ENCODE results near the gene ZNF184.

Gene ZNF184

GRCh38 chr6:27472617-27473400 is at the start of gene ZNF184:
TSS of gene ZNF184 (minus strand) at chr6:27473105. CDS start at chr6:27472294, 811 bp downstream.
- Mint-ChIP-seq H3K9me3 (no peaks in the 10 kb centered on the region), H3K36me3 (ENCODE audit: low read depth) (peaks cover 40% of the 10 kb centered on the region), H3K4me1 (ENCODE audit: low read depth) (peaks cover 43% of the 10 kb centered on the region), H3K27ac (peak within 1 kb of the TSS; percentile 95), H3K27me3 (no peaks in the 10 kb centered on the region), H3K4me3 (peak within 1 kb of the TSS; percentile 89)

GRCh38 chr6:27518881-27519795 is 46.2 kb upstream of the ZNF184 start:
- peaks cover 29% of the 10 kb centered on the region for H3K4me1 Mint-ChIP-seq (ENCODE audit: low read depth)
- peak overlapping the region; percentile 89 for H3K27ac Mint-ChIP-seq
- H3K27me3 Mint-ChIP-seq = peaks cover 34% of the 10 kb centered on the region
- no peaks in the 10 kb centered on the region for H3K36me3 Mint-ChIP-seq (ENCODE audit: low read depth)
- H3K4me3 Mint-ChIP-seq = peak overlapping the region; percentile 87
- H3K9me3 Mint-ChIP-seq = no peaks in the 10 kb centered on the region

DNA sequence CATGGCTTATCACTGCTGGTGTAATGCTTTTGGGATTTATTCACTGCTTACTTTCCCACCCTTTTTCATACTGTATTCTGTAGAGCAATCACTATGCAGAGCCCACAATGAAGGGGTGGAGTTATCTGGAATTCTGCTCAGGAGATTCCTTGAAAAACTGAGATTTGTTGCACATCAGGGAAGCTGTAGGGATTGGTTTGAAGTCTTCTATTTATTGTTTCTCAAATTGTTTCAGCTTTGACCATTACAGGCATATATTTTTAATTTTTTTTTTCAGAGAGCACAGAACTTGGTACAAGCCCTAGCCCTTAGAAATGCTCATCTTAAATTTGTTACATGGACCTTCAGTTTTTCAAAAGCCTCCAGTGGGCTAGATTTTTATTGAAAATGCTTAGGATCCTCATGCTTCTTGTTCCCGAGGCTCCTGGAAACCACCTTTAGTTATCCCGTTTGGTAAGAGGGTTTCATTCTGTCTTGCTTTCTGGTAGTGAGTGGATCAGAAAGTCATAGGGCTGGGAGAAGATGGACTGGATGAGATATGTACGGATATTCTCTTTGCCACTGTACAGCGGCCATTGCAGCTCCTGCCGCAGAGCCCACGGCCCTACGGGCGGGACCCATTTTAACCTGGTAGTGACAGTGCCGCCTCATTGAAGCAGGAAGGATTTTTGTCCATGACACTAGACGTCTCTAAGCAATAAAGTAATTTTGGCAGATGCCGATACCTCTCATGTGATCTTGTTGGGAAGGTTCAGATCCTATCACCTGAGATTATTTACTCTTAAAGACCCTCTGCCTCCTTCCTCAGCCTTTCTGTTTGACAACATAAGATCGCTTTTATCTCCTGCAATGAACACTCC is 45.3 kb upstream of the ZNF184 start:
- H3K36me3 Mint-ChIP-seq (ENCODE audit: low read depth) = no peaks in the 10 kb centered on the region
- peaks cover 22% of the 10 kb centered on the region for H3K4me1 Mint-ChIP-seq (ENCODE audit: low read depth)
- peak overlapping the region; percentile 89 for H3K27ac Mint-ChIP-seq
- H3K4me3 Mint-ChIP-seq = peak overlapping the region; percentile 87
- no peaks in the 10 kb centered on the region for H3K9me3 Mint-ChIP-seq
- H3K27me3 Mint-ChIP-seq = peaks cover 34% of the 10 kb centered on the region

GRCh38 chr6:27517238-27517637 is 44.3 kb upstream of the ZNF184 start:
- Mint-ChIP-seq H3K36me3 (ENCODE audit: low read depth) (no peaks in the 10 kb centered on the region), H3K4me3 (no peak overlapping the region), H3K9me3 (no peaks in the 10 kb centered on the region), H3K4me1 (ENCODE audit: low read depth) (peaks cover 22% of the 10 kb centered on the region), H3K27ac (no peak overlapping the region), H3K27me3 (peaks cover 43% of the 10 kb centered on the region)

GRCh38 chr6:27514906-27515495 is 42.1 kb upstream of the ZNF184 start:
- Mint-ChIP-seq H3K4me3 (no peak overlapping the region), H3K27ac (no peak overlapping the region), H3K36me3 (ENCODE audit: low read depth) (no peaks in the 10 kb centered on the region), H3K27me3 (peaks cover 63% of the 10 kb centered on the region), H3K4me1 (ENCODE audit: low read depth) (peaks cover 22% of the 10 kb centered on the region), H3K9me3 (no peaks in the 10 kb centered on the region)

GRCh38 chr6:27512525-27512924 is 39.6 kb upstream of the ZNF184 start:
- no peak overlapping the region for H3K27ac Mint-ChIP-seq
- no peak overlapping the region for H3K4me3 Mint-ChIP-seq
- no peaks in the 10 kb centered on the region for H3K9me3 Mint-ChIP-seq
- H3K4me1 Mint-ChIP-seq (ENCODE audit: low read depth) = peaks cover 3% of the 10 kb centered on the region
- peaks cover 76% of the 10 kb centered on the region for H3K27me3 Mint-ChIP-seq
- H3K36me3 Mint-ChIP-seq (ENCODE audit: low read depth) = no peaks in the 10 kb centered on the region

GRCh38 chr6:27507041-27507956 is 34.4 kb upstream of the ZNF184 start:
- H3K27ac Mint-ChIP-seq = no peak overlapping the region
- H3K4me3 Mint-ChIP-seq = no peak overlapping the region
- no peaks in the 10 kb centered on the region for H3K9me3 Mint-ChIP-seq
- H3K4me1 Mint-ChIP-seq (ENCODE audit: low read depth) = peaks cover 18% of the 10 kb centered on the region
- peaks cover 41% of the 10 kb centered on the region for H3K27me3 Mint-ChIP-seq
- H3K36me3 Mint-ChIP-seq (ENCODE audit: low read depth) = no peaks in the 10 kb centered on the region

DNA sequence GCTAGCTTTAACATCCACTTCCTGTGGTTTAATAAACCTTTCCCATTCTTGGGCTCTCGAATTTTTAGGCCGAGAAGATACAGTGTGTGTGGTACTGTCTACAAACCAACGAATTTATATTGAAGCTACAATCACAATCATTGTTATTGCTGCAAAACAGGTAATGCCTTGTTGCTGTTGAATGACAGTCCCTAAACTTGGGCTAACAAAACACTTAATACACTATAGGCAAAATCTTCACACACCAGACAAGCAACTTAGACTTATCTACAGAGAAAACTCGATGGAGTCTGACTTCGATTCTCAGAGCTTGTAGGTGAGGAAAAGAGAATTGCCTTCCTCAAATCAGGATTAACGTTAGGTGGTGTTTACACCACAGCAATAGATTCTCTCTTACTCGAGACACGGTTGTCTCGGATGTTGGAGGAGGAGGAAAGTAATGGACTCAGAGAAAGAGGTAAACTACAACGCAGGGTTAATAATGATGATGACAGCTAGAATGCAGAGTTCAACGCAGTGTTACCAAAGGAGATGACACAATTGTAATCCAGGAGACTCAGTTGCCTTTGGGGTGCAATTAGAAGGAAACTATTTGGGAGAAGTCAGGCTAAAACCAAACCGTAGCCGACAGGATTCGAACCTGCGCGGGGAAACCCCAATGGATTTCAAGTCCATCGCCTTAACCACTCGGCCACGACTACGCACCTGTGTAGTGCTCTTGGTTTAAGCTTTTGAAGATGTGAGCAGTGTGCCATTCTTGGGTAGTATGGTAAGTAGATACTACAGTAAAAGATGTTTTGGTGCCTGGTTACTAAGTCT is 32.5 kb upstream of the ZNF184 start:
- Mint-ChIP-seq H3K4me3 (no peak overlapping the region), H3K36me3 (ENCODE audit: low read depth) (no peaks in the 10 kb centered on the region), H3K27ac (no peak overlapping the region), H3K9me3 (no peaks in the 10 kb centered on the region), H3K27me3 (peaks cover 34% of the 10 kb centered on the region), H3K4me1 (ENCODE audit: low read depth) (peaks cover 25% of the 10 kb centered on the region)

- no peaks in the 10 kb centered on the region for H3K36me3 Mint-ChIP-seq (ENCODE audit: low read depth)
- peaks cover 35% of the 10 kb centered on the region for H3K27me3 Mint-ChIP-seq
- peak overlapping the region; percentile 92 for H3K4me3 Mint-ChIP-seq
These were observed 30.6 kb upstream of the ZNF184 start for GRCh38 chr6:27503436-27504030.

GRCh38 chr6:27502508-27503435 is 29.9 kb upstream of the ZNF184 start:
- Mint-ChIP-seq H3K9me3 (no peaks in the 10 kb centered on the region), H3K27me3 (peaks cover 41% of the 10 kb centered on the region), H3K4me3 (peak overlapping the region; percentile 92), H3K27ac (peak overlapping the region; percentile 93), H3K4me1 (ENCODE audit: low read depth) (peaks cover 25% of the 10 kb centered on the region), H3K36me3 (ENCODE audit: low read depth) (no peaks in the 10 kb centered on the region)

More at GRCh38 chr6:27503436-27504030, 30.6 kb upstream of the ZNF184 start:
- Mint-ChIP-seq H3K4me1 (ENCODE audit: low read depth) (peaks cover 25% of the 10 kb centered on the region), H3K9me3 (no peaks in the 10 kb centered on the region), H3K27ac (peak overlapping the region; percentile 93)

DNA sequence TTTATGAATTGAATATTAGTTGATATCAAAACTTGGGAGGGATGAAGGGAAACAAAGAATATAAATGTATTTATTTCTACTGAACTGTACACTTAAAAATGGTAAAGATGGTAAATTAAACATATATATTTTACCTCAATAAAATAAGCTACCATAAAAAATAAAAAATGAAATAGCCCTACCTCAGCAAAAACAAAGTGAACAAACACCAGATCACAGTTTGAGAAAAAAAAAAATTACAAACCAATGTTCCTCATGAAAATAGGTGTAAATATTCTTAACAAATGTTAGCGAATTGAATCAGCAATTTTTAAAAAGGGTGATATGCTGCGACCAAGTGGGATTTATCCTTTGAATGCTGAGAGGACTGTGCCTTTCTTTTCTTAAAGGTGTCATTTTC is 28.3 kb upstream of the ZNF184 start:
- Mint-ChIP-seq H3K36me3 (ENCODE audit: low read depth) (peaks cover 3% of the 10 kb centered on the region), H3K9me3 (no peaks in the 10 kb centered on the region), H3K4me1 (ENCODE audit: low read depth) (peaks cover 28% of the 10 kb centered on the region), H3K4me3 (no peak overlapping the region), H3K27ac (no peak overlapping the region), H3K27me3 (peaks cover 38% of the 10 kb centered on the region)

- H3K4me1 Mint-ChIP-seq (ENCODE audit: low read depth) = peaks cover 37% of the 10 kb centered on the region
- no peaks in the 10 kb centered on the region for H3K9me3 Mint-ChIP-seq
- H3K27me3 Mint-ChIP-seq = peaks cover 48% of the 10 kb centered on the region
- H3K27ac Mint-ChIP-seq = no peak overlapping the region
- H3K4me3 Mint-ChIP-seq = no peak overlapping the region
- peaks cover 10% of the 10 kb centered on the region for H3K36me3 Mint-ChIP-seq (ENCODE audit: low read depth)
These were observed 27.3 kb upstream of the ZNF184 start for GRCh38 chr6:27500177-27500576.
